ENCODE results near the gene APLP1. TPM values are rescaled to one million over a fixed set of nuclear protein-coding genes. Genes with fewer than 3 reads are reported as not detected.

The APLP1 gene
- total RNA-seq, 1 experiment from 2014 or later: 15.5 TPM

DNA sequence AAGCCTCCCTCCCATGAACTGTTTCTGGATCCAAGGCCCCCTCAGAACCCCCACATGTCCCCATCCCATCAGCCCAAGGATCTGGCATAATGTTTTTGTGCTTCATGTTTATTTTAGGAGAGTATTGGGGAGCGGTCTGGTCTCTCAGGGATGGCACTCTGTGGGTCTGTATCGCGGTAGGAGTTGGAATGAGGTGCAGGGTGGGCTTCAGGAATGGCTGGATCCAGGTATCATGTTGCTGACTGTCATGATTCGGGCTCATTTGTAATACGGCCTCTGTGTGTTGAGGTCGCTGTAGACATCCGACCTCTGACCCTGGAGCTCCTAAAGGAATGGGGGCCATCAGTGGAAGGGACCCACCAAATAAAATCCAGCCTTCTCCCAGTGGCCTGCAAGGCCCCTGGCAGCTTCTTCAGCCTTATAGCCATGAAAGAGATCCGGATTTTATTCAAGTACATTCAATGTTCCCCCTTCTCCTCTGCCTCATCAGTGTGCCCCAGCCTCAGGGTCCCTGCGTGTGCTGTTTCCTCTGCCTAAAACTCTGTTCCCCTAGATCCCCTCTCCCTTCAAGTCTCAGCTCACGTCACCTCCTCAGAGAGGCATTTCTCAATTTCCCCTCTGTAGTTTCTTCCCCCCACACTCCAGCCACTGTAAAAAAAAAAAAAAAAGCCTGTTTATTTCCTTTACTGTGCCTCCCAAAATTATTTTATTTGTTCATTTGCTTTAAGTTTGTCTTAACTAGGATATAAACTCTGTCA, 36.1 kb downstream of the APLP1 start:
- DNase-seq (ENCODE audit: low spot score): no peak
- no peak for ATAC-seq
- Mint-ChIP-seq H3K27me3 (ENCODE audit: low read depth) (peaks cover 18% of the 10 kb centered on the region), H3K4me1 (peaks cover 33% of the 10 kb centered on the region), H3K36me3 (no peaks in the 10 kb centered on the region), H3K27ac (no peak overlapping the region), H3K9me3 (no peaks in the 10 kb centered on the region), H3K4me3 (no peak overlapping the region)
- CTCF ChIA-PET: interaction anchor here (1.0 to 1.2 kb wide), 2 partner anchors 27 to 89 kb away, joined by 4 read pairs; no protein-coding TSS in a partner anchor
- TF ChIP-seq ZNF396 (CRISPR knock-in tag; IDR thresholded peaks at IDR 0.05; ENCODE audit: borderline replicate concordance): no peak
- TF ChIP-seq GTF2I (CRISPR knock-in tag; conservative IDR thresholded peaks at IDR 0.05): peak; percentile 55; the same call in 1 of the 2 replicates
- POLR2A ChIA-PET: interaction anchor here (0.7 kb wide), 1 partner anchor 109 kb away, joined by 3 read pairs; no protein-coding TSS in a partner anchor

DNA sequence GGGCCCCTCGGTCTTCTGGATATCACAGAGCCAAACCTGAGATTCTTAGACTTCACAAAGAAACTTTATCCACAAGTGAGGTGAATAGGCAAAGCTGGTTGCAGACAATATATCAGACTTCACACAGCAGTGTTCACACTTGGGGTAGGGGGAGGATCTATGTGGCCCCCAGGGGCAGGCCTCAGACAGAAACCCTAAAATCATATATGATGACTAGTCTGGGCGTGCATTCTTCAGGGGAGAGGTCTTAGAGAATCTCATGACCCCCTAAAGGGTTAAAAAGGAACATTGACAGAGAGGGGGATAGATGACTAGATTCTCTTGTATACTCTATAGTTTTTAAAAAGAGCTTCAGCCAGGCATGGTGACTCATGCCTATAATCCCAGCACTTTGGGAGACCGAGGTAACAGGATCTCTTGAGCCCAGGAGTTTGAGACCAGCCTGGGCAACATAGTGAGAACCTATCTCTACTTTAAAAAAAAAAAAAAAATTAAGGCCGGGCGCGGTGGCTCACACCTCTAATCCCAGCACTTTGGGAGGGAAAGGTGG, 36.9 kb downstream of the APLP1 start:
- no peak for DNase-seq (ENCODE audit: low spot score)
- H3K27me3 Mint-ChIP-seq (ENCODE audit: low read depth): peaks cover 18% of the 10 kb centered on the region
- ChIA-PET POLR2A (no interaction called here), CTCF (interaction anchor here (0.7 kb wide), 1 partner anchor 112 kb away, joined by 4 read pairs; no protein-coding TSS in a partner anchor)
- peaks cover 35% of the 10 kb centered on the region for H3K4me1 Mint-ChIP-seq
- H3K4me3 Mint-ChIP-seq: no peak overlapping the region
- H3K27ac Mint-ChIP-seq: no peak overlapping the region
- ATAC-seq: no peak
- no peaks in the 10 kb centered on the region for H3K36me3 Mint-ChIP-seq
- no peaks in the 10 kb centered on the region for H3K9me3 Mint-ChIP-seq
- TF ChIP-seq, protein P1, sequence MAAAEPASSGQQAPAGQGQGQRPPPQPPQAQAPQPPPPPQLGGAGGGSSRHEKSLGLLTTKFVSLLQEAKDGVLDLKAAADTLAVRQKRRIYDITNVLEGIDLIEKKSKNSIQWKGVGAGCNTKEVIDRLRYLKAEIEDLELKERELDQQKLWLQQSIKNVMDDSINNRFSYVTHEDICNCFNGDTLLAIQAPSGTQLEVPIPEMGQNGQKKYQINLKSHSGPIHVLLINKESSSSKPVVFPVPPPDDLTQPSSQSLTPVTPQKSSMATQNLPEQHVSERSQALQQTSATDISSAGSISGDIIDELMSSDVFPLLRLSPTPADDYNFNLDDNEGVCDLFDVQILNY (CRISPR knock-in tag; IDR thresholded peaks at IDR 0.05): no peak
- TF ChIP-seq, protein P2, sequence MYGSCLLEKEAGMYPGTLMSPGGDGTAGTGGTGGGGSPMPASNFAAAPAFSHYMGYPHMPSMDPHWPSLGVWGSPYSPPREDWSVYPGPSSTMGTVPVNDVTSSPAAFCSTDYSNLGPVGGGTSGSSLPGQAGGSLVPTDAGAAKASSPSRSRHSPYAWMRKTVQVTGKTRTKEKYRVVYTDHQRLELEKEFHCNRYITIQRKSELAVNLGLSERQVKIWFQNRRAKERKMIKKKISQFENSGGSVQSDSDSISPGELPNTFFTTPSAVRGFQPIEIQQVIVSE (CRISPR knock-in tag; IDR thresholded peaks at IDR 0.05; ENCODE audit: borderline replicate concordance): no peak
- TF ChIP-seq ZNF138 (CRISPR knock-in tag; conservative IDR thresholded peaks at IDR 0.05) (no peak), ZNF281 (CRISPR knock-in tag; IDR thresholded peaks at IDR 0.05) (no peak), ESRRA (CRISPR knock-in tag; IDR thresholded peaks at IDR 0.05; ENCODE audit: borderline replicate concordance) (no peak), E2F1 (CRISPR knock-in tag; IDR thresholded peaks at IDR 0.05) (no peak), ZNF423 (CRISPR knock-in tag; IDR thresholded peaks at IDR 0.05) (no peak), IRF2 (CRISPR knock-in tag; IDR thresholded peaks at IDR 0.05; ENCODE audit: borderline replicate concordance, low read depth) (no peak), ZNF263 (CRISPR knock-in tag; IDR thresholded peaks at IDR 0.05; ENCODE audit: low read depth) (no peak), MXD4 (CRISPR knock-in tag; IDR thresholded peaks at IDR 0.05; ENCODE audit: borderline replicate concordance) (no peak), CREM (CRISPR knock-in tag; IDR thresholded peaks at IDR 0.05) (no peak), GTF2I (CRISPR knock-in tag; conservative IDR thresholded peaks at IDR 0.05) (no peak), MAX (CRISPR knock-in tag; IDR thresholded peaks at IDR 0.05) (no peak), ZNF232 (CRISPR knock-in tag; IDR thresholded peaks at IDR 0.05) (no peak)
- TF ChIP-seq, protein P3, sequence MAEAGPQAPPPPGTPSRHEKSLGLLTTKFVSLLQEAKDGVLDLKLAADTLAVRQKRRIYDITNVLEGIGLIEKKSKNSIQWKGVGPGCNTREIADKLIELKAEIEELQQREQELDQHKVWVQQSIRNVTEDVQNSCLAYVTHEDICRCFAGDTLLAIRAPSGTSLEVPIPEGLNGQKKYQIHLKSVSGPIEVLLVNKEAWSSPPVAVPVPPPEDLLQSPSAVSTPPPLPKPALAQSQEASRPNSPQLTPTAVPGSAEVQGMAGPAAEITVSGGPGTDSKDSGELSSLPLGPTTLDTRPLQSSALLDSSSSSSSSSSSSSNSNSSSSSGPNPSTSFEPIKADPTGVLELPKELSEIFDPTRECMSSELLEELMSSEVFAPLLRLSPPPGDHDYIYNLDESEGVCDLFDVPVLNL (CRISPR knock-in tag; IDR thresholded peaks at IDR 0.05; ENCODE audit: borderline replicate concordance, low read depth): no peak
- TF ChIP-seq, protein P4, sequence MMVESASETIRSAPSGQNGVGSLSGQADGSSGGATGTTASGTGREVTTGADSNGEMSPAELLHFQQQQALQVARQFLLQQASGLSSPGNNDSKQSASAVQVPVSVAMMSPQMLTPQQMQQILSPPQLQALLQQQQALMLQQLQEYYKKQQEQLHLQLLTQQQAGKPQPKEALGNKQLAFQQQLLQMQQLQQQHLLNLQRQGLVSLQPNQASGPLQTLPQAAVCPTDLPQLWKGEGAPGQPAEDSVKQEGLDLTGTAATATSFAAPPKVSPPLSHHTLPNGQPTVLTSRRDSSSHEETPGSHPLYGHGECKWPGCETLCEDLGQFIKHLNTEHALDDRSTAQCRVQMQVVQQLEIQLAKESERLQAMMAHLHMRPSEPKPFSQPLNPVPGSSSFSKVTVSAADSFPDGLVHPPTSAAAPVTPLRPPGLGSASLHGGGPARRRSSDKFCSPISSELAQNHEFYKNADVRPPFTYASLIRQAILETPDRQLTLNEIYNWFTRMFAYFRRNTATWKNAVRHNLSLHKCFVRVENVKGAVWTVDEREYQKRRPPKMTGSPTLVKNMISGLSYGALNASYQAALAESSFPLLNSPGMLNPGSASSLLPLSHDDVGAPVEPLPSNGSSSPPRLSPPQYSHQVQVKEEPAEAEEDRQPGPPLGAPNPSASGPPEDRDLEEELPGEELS (CRISPR knock-in tag; IDR thresholded peaks at IDR 0.05): no peak
- TF ChIP-seq, protein P5, sequence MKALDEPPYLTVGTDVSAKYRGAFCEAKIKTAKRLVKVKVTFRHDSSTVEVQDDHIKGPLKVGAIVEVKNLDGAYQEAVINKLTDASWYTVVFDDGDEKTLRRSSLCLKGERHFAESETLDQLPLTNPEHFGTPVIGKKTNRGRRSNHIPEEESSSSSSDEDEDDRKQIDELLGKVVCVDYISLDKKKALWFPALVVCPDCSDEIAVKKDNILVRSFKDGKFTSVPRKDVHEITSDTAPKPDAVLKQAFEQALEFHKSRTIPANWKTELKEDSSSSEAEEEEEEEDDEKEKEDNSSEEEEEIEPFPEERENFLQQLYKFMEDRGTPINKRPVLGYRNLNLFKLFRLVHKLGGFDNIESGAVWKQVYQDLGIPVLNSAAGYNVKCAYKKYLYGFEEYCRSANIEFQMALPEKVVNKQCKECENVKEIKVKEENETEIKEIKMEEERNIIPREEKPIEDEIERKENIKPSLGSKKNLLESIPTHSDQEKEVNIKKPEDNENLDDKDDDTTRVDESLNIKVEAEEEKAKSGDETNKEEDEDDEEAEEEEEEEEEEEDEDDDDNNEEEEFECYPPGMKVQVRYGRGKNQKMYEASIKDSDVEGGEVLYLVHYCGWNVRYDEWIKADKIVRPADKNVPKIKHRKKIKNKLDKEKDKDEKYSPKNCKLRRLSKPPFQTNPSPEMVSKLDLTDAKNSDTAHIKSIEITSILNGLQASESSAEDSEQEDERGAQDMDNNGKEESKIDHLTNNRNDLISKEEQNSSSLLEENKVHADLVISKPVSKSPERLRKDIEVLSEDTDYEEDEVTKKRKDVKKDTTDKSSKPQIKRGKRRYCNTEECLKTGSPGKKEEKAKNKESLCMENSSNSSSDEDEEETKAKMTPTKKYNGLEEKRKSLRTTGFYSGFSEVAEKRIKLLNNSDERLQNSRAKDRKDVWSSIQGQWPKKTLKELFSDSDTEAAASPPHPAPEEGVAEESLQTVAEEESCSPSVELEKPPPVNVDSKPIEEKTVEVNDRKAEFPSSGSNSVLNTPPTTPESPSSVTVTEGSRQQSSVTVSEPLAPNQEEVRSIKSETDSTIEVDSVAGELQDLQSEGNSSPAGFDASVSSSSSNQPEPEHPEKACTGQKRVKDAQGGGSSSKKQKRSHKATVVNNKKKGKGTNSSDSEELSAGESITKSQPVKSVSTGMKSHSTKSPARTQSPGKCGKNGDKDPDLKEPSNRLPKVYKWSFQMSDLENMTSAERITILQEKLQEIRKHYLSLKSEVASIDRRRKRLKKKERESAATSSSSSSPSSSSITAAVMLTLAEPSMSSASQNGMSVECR (CRISPR knock-in tag; IDR thresholded peaks at IDR 0.05; ENCODE audit: borderline replicate concordance): no peak

Measured in WTC11 (cell line).